ENCODE results near the gene LEKR1.
"Not testable (repeated sequence)": the region's sequence is repeated elsewhere in the genome, so short reads cannot be mapped to it uniquely, and the experiment has no call there.

The LEKR1 gene

DNA sequence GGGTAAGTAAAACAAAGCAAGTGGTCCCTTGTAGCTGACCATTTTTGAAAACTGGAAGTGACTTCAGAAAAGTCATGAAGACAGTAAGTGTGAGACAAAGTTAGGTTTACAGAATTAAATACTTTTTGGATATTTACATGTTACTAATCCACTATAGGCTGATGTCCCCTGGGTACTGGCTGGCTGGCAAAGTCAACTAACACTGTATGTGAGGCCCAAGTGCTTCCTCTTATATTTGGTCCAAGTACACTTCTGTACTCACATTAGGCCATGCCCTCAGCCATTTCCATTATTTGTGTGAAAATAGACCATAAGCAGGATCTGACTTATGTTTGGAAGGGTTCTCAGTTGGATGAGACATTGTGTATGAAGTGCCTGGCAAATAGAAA, 5.5 kb upstream of the LEKR1 start:
- H3K4me3 ChIP-seq (replicated peaks; ENCODE audit: low read depth, low read length), result no peak overlapping the region
- no peak for DNase-seq (ENCODE audit: extremely low read depth, low read depth)
- TF ChIP-seq, protein P1, sequence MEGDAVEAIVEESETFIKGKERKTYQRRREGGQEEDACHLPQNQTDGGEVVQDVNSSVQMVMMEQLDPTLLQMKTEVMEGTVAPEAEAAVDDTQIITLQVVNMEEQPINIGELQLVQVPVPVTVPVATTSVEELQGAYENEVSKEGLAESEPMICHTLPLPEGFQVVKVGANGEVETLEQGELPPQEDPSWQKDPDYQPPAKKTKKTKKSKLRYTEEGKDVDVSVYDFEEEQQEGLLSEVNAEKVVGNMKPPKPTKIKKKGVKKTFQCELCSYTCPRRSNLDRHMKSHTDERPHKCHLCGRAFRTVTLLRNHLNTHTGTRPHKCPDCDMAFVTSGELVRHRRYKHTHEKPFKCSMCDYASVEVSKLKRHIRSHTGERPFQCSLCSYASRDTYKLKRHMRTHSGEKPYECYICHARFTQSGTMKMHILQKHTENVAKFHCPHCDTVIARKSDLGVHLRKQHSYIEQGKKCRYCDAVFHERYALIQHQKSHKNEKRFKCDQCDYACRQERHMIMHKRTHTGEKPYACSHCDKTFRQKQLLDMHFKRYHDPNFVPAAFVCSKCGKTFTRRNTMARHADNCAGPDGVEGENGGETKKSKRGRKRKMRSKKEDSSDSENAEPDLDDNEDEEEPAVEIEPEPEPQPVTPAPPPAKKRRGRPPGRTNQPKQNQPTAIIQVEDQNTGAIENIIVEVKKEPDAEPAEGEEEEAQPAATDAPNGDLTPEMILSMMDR (IDR thresholded peaks at IDR 0.05; ENCODE audit: low read depth, low read length, missing control alignments), result no peak

DNA sequence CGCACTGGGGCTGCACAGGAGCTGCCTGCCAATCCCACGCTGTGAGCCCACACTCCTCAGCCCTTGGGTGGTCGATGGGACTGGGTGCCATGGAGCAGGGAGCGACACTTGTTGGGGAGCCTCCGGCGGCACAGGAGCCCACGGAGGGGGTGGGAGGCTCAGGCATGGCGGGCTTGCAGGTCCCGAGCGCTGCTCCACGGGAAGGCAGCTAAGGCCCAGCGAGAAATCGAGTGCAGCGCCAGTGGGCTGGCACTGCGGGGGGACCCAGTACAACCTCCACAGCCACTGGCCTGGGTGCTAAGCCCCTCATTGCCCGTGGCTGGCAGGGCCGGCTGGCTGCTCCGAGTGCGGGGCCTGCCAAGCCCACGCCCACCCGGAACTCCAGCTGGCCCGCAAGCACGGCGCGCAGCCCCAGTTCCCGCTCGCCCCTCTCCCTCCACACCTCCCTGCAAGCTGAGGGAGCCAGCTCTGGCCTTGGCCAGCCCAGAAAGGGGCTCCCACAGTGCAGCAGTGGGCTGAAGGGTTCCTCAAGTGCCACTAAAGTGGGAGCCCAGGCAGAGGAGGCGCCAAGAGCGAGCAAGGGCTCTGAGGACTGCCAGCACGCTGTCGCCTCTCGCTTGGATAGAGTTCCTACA, 3.4 kb upstream of the LEKR1 start:
- not testable (repeated sequence) for DNase-seq (ENCODE audit: extremely low read depth, low read depth); H3K4me3 ChIP-seq (replicated peaks; ENCODE audit: low read depth, low read length)

DNA sequence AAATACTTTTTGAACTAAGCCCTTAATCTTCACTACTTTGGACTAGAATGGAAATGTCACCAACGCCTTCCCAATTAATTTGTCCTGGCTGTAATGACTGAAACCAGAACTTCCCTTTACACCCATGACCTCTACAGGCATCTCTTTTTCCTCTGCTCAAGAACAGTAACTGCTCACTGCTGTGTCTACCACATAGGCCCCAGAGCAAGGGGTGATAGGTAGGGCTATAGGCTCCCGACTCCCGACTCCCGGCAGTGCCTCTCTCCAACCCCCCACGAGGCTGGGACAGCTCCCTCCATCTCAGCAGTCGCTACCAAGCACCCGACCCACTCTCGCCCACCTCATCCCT, 384 bp upstream of the LEKR1 start:
- TF ChIP-seq, protein P1 (IDR thresholded peaks at IDR 0.05; ENCODE audit: low read depth, low read length, missing control alignments), result no peak
- H3K4me3 ChIP-seq (replicated peaks; ENCODE audit: low read depth, low read length), result peak overlapping the region; percentile 53
- no peak for DNase-seq (ENCODE audit: extremely low read depth, low read depth)

DNA sequence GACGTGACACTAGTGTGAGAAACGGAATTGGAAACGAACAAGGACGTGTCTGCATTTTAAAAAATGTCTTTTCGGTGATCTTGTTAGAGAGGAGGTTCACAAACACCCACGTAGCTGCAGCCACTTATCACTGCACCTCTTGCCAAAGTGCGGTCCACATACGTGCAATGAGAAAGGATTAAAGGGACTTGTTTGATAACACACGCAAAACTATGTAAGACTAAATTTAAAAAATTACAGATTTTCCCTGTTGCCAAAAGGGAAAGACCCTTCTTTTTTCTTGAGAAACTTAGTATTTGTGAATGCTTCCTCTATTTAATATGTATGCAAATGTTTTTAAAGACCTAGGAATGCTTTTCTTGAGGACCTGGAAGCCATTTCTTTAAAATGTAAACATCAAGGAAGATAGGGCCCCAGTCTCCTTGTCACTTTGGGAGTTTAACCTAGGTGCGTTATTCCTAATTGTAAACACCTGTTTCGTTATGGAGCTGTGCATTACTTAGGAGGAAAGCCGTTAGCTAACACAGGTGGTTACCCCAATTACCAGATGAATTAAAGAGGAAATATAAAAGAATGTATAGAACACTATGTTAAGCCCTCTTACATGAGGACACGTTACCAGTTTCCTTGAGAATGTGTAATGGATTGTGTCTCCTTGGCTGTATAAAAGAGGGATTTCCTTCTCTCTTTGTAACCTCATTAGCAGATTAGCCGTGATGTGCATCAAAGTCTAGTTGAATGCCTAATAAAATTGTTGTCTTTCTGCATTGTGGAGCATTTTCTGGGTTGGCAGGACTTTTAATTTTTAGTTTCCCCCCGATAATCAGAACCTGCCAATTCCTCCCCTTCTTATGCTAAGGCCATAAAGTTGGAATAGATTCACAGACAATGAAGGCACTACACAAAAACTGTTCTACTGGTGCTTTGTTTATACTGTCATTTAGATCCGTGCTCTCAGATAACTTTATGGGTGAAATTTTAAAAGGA, 1.0 kb downstream of the LEKR1 start:
- TF ChIP-seq, protein P1 (IDR thresholded peaks at IDR 0.05; ENCODE audit: low read depth, low read length, missing control alignments), result no peak
- DNase-seq (ENCODE audit: extremely low read depth, low read depth), result no peak
- peak overlapping the region; percentile 53 for H3K4me3 ChIP-seq (replicated peaks; ENCODE audit: low read depth, low read length)

DNA sequence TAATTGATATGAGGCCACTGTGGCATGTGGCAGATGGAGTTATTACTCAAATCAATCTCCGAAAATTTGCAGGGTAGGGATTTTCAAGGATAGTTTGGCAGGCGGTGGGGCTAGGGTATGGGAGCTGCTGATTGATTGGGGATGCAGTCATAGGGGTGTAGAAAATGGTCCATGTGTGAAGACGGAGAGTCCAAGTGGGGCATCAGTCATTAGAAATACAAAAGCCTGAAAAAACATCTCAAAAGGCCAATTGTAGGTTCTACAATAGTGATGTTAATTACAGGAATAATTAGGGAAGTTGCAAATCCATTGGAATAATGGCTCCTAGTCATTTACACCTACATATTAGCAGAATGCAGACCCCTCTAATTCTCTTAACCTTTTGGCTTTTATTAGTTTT, 4.9 kb downstream of the LEKR1 start:
- DNase-seq (ENCODE audit: extremely low read depth, low read depth), result no peak
- TF ChIP-seq, protein P1 (IDR thresholded peaks at IDR 0.05; ENCODE audit: low read depth, low read length, missing control alignments), result no peak
- no peak overlapping the region for H3K4me3 ChIP-seq (replicated peaks; ENCODE audit: low read depth, low read length)

DNA sequence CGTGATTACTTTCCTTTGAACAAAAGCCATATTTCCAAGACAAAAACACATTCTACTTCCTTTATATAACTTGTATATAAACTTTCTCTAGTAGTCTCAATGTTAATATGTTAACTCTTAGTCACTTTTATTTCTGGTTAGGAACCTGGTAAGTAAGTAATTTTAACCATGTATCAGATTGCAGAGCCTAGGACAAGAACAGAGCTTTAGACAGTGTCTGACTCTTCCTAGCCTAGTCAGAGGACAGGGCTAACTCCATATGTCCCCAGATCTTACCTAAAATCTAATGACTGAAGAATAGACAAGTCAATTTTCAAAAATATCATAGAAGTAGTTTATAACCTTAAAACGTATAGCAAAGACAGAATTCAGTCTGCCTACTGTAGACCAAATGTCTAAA, 8.3 kb downstream of the LEKR1 start:
- TF ChIP-seq, protein P1 (IDR thresholded peaks at IDR 0.05; ENCODE audit: low read depth, low read length, missing control alignments), result no peak
- no peak for DNase-seq (ENCODE audit: extremely low read depth, low read depth)
- no peak overlapping the region for H3K4me3 ChIP-seq (replicated peaks; ENCODE audit: low read depth, low read length)

DNA sequence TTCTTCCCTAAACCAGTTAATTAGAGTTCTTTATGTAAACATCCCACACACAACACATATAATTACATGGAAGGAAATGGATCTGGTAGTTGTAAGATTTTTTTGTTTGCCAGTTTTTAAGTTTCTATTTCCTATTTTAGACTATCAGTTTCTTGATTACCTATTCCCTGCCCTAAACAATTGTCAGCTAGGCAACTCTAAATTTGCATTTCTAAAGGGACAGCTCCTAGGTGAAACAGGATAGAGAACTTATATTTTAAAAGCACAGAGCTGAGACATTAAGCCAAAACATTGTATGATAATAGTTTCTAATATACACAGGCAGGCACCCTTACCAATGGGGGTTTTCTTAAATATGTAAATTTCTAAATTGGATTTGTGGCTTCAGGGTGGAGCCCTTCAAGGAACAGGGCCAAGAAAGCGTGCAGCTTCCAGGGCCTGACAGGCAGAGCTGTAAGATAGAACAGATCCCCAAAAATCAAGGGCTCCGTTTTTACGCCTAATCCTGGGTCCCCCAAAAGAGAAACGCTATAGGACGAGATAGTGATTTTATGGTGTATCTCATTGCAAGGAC, 8.9 kb downstream of the LEKR1 start:
- no peak for DNase-seq (ENCODE audit: extremely low read depth, low read depth)
- TF ChIP-seq, protein P1 (IDR thresholded peaks at IDR 0.05; ENCODE audit: low read depth, low read length, missing control alignments), result no peak
- no peak overlapping the region for H3K4me3 ChIP-seq (replicated peaks; ENCODE audit: low read depth, low read length)

Measured in HFF-Myc (cell line).